ENCODE results near the gene CNKSR2. TPM values are rescaled to one million over a fixed set of nuclear protein-coding genes. Genes with fewer than 3 reads are reported as not detected.

Gene CNKSR2
- total RNA-seq, 1 experiment from 2014 or later = 2.0 TPM

- Histone ChIP-seq H3K27me3 (ENCODE audit: low read length) (no peaks in the 10 kb centered on the region), H4K20me1 (ENCODE audit: low read length) (no peaks in the 10 kb centered on the region), H3F3A (ENCODE audit: low read length, unreplicated experiment) (no peaks in the 10 kb centered on the region), H2AFZ (ENCODE audit: low read length) (no peak overlapping the region), H3K4me2 (ENCODE audit: low read length) (no peak overlapping the region), H3K9me2 (replicated peaks; ENCODE audit: low read length) (no peaks in the 10 kb centered on the region), H3K27ac (ENCODE audit: low read length) (no peak overlapping the region), H3K79me2 (ENCODE audit: low read length) (no peaks in the 10 kb centered on the region), H3K4me1 (ENCODE audit: insufficient read depth, low read length) (peaks cover 10% of the 10 kb centered on the region), H3K9me3 (ENCODE audit: low read length) (no peaks in the 10 kb centered on the region), H3K4me3 (ENCODE audit: low read length) (no peak overlapping the region), H3K36me3 (ENCODE audit: low read depth, low read length) (no peaks in the 10 kb centered on the region), H3K9ac (ENCODE audit: low read length) (no peak overlapping the region)
- intact Hi-C loops (cut with micrococcal nuclease) = no loop called here
- DNase-seq = no peak
- no peak for ATAC-seq
- TF ChIP-seq EZH2 (IDR thresholded peaks at IDR 0.05; ENCODE audit: low read length, unreplicated experiment) (no peak), EZH2phosphoT487 (IDR thresholded peaks at IDR 0.05; ENCODE audit: borderline replicate concordance, low read length) (no peak), CTCF (conservative IDR thresholded peaks at IDR 0.05; ENCODE audit: low read depth, low read length) (no peak)
- BruUV-seq (replicated peaks) = no TSS peak
- ChIA-PET POLR2A (ENCODE audit: unreplicated experiment) (no interaction called here), CTCF (no interaction called here)
Measured at GRCh38 chrX:21656587-21657317, 282.5 kb downstream of the CNKSR2 start.

GRCh38 chrX:21657318-21658151 lies 283.3 kb downstream of the CNKSR2 start:
- H3K9ac ChIP-seq (ENCODE audit: low read length) = no peak overlapping the region
- H3K79me2 ChIP-seq (ENCODE audit: low read length) = no peaks in the 10 kb centered on the region
- peaks cover 14% of the 10 kb centered on the region for H3K4me1 ChIP-seq (ENCODE audit: insufficient read depth, low read length)
- H3K36me3 ChIP-seq (ENCODE audit: low read depth, low read length) = no peaks in the 10 kb centered on the region
- no peak for DNase-seq
- no peak overlapping the region for H3K27ac ChIP-seq (ENCODE audit: low read length)
- TF ChIP-seq EZH2phosphoT487 (IDR thresholded peaks at IDR 0.05; ENCODE audit: borderline replicate concordance, low read length) (no peak), CTCF (conservative IDR thresholded peaks at IDR 0.05; ENCODE audit: low read depth, low read length) (no peak)
- no peaks in the 10 kb centered on the region for H4K20me1 ChIP-seq (ENCODE audit: low read length)
- intact Hi-C loops (cut with micrococcal nuclease) = no loop called here
- BruUV-seq (replicated peaks) = no TSS peak
- ATAC-seq = no peak
- H3K27me3 ChIP-seq (ENCODE audit: low read length) = no peaks in the 10 kb centered on the region
- H3K9me2 ChIP-seq (replicated peaks; ENCODE audit: low read length) = no peaks in the 10 kb centered on the region
- H3K4me2 ChIP-seq (ENCODE audit: low read length) = no peak overlapping the region
- ChIA-PET CTCF (no interaction called here), POLR2A (ENCODE audit: unreplicated experiment) (no interaction called here)
- no peak overlapping the region for H2AFZ ChIP-seq (ENCODE audit: low read length)
- no peak overlapping the region for H3K4me3 ChIP-seq (ENCODE audit: low read length)
- no peaks in the 10 kb centered on the region for H3F3A ChIP-seq (ENCODE audit: low read length, unreplicated experiment)
- H3K9me3 ChIP-seq (ENCODE audit: low read length) = no peaks in the 10 kb centered on the region

Measured in PC-3 (cell line).